ENCODE data around the gene CACNA1C.
A peak's percentile ranks its signal among the peaks of the same experiment; 100 is the strongest.

CACNA1C gene

GRCh38 chr12:2328661-2329060, 275.9 kb downstream of the CACNA1C start:
- DNase-seq: peak; percentile 83

GRCh38 chr12:2329661-2330210, 276.9 kb downstream of the CACNA1C start:
- DNase-seq: no peak

- DNase-seq: no peak
These were observed 279.4 kb downstream of the CACNA1C start for GRCh38 chr12:2332236-2332635.

- DNase-seq: no peak
These were observed 280.2 kb downstream of the CACNA1C start for GRCh38 chr12:2332947-2333346.

GRCh38 chr12:2333491-2334195, 280.9 kb downstream of the CACNA1C start:
- DNase-seq: peak; percentile 77

- no peak for DNase-seq
These were observed 281.5 kb downstream of the CACNA1C start for GRCh38 chr12:2334271-2334670.

- DNase-seq: no peak
These were observed 281.9 kb downstream of the CACNA1C start for GRCh38 chr12:2334689-2335088.

- no peak for DNase-seq
These were observed 282.3 kb downstream of the CACNA1C start for GRCh38 chr12:2335109-2335508.

GRCh38 chr12:2335513-2335912, 282.7 kb downstream of the CACNA1C start:
- no peak for DNase-seq

GRCh38 chr12:2335916-2336315, 283.1 kb downstream of the CACNA1C start:
- no peak for DNase-seq

- peak; percentile 86 for DNase-seq
These were observed 283.6 kb downstream of the CACNA1C start for GRCh38 chr12:2336409-2336829.

- no peak for DNase-seq
These were observed 284.5 kb downstream of the CACNA1C start for GRCh38 chr12:2337031-2338010.

- DNase-seq: no peak
These were observed 285.6 kb downstream of the CACNA1C start for GRCh38 chr12:2338381-2338780.

GRCh38 chr12:2338991-2339431, 286.2 kb downstream of the CACNA1C start:
- peak; percentile 73 for DNase-seq

GRCh38 chr12:2341051-2341751, 288.4 kb downstream of the CACNA1C start:
- no peak for DNase-seq

- DNase-seq: peak; percentile 93
These were observed 289.1 kb downstream of the CACNA1C start for GRCh38 chr12:2341871-2342270.

- DNase-seq: no peak
These were observed 290.9 kb downstream of the CACNA1C start for GRCh38 chr12:2343681-2344080.

- DNase-seq: no peak
These were observed 291.7 kb downstream of the CACNA1C start for GRCh38 chr12:2344476-2344875.

- peak; percentile 19 for DNase-seq
These were observed 292.1 kb downstream of the CACNA1C start for GRCh38 chr12:2344885-2345284.

GRCh38 chr12:2345902-2346301, 293.1 kb downstream of the CACNA1C start:
- no peak for DNase-seq

GRCh38 chr12:2346416-2346815, 293.6 kb downstream of the CACNA1C start:
- no peak for DNase-seq

- no peak for DNase-seq
These were observed 294.5 kb downstream of the CACNA1C start for GRCh38 chr12:2347137-2347843.
